NCI-H2227 (cell line): Measurements from ENCODE around the gene SNRNP70.
"Not testable (repeated sequence)": the region's sequence is repeated elsewhere in the genome, so short reads cannot be mapped to it uniquely, and the experiment has no call there.

ENCODE experiments used
- DNase-seq: peaks from one replicate; lab custom pipeline; 2025; ENCODE audit not compliant: unreplicated experiment; lab: John Stamatoyannopoulos, UW

The SNRNP70 gene

GRCh38 chr19:49118565-49119410 is 33.5 kb downstream of the SNRNP70 start, which contains the start of gene C19orf73:
Gene C19orf73, minus strand, starts transcription at chr19:49119143. Its CDS starts 121 bp downstream, at chr19:49119022.
- DNase-seq = peak; percentile 93

DNA sequence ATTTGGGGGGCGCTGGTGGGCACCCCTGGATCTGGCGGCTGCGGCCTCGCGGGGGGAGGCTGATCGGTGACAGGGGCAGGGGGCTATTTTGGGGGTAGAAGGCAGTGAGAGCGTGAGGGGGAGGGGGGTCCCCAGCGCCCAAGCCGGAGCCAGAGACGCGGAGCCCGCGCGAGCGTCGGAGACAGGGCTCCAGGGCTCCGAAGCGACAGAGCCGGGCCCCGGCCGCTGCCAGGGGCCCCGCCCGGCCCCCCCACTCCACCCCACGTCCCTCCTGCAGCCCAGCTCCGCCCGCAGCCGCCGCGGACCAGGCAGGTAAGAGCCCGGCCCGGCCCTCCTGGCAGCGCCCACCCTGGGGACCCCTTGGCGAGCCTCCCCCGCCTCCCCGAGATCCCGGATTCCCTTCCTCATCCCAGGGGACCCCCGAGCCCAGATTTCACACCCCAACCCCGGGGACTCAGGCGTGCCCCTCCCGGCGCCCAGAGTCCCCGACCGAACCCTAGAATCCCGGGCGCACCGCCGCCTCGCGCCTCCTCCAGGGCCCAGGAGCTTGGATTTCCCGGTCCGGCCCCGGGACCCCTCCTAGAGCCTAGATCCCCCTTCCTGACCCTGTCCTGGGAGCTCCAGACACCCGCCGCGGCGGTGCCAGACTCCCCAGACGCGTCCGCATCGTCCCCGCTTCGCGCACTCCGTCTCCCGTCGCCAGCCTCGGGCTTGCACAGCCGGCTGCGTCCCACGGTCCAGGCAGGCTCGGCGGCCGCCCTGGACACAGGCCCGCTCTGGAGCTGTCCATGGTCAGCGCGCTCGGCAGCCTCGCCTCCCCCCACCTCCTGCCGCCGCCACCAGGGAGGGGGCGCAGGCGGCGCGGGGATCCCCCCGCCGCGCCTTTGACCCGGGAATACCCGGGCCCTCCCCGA is 34.4 kb downstream of the SNRNP70 start, which contains the start of gene PPFIA3:
TSS of gene PPFIA3 (plus strand) at position 134 of the 914 bp plus-strand sequence. CDS start 8,330 bp downstream, outside the sequence.
- DNase-seq = peak; percentile 53

- DNase-seq = no peak
These were observed 35.1 kb downstream of the SNRNP70 start for GRCh38 chr19:49120325-49120683.

DNA sequence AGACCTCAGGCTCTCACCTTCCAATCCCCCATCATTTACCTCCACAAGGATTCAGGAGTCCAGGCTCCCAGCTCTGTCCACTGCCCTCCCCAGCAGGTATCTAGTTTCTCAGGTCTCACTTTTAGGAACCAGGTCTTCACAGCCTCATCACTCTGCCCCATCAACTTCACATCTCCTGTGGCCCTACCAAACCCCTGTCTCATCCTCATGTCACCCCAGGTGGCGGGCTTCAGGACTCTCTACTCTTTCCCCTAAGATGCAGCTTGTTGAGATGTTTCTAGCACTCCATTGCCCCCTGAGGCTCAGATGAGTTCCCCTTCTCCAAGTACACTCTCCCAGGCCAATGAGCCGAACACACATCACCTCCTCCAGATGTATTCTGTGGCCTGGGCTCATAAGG is 35.6 kb downstream of the SNRNP70 start:
- DNase-seq = no peak

GRCh38 chr19:49121841-49122240 is 36.6 kb downstream of the SNRNP70 start:
- DNase-seq = not testable (repeated sequence)

DNA sequence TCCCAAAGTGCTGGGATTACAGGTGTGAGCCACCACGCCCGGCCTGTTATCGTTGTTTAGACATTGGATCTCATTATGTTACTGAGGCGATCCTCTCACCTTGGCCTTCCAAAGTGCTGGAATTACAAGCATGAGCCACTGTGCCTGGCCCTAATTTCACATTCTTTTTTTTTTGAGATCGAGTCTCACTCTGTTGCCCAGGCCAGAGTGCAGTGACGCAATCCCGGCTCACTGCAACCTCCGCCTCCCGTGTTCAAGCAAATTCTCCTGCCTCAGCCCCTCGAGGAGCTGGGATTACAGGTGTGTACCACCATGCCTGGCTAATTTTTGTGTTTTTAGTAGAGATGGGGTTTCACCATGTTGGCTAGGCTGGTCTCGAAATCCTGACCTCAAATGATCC is 38.0 kb downstream of the SNRNP70 start:
- DNase-seq = not testable (repeated sequence)

DNA sequence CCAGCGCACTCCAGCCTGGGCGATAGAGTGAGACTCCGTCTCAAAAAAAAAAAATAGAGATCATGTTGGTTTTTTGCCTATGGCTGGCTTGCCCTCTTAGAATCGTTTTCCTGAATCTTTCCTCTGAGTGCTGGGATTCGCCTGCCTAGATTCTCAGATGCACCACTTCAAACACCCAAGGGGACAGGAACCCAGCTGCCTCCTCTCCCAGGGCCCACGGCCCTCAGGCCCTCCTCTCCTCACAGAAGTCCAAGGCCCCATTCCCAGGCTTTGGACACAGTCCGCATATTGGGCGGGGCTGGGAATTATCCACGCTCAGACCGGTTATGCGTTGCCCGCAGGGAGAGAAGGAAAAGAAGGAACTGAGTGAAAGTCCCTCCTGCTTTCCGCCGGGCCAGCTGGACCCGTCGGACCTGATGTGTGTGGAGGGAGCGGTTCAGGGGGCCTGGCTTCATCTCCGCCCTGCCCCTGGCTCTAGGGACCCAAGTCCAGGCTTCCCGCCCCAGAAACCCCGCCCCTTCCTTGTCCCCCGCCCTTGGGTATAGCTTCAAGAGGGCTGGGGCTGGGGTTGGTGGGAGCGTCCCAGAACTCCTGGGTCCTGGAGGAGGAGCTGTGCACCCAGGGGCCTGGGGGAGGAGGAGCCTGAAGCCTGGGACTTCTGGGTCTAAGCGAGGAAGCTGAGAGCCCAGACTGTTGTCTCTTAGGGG is 39.9 kb downstream of the SNRNP70 start:
- peak; percentile 49 for DNase-seq

GRCh38 chr19:49126575-49126974 is 41.3 kb downstream of the SNRNP70 start:
- no peak for DNase-seq

- DNase-seq = not testable (repeated sequence)
These were observed 42.0 kb downstream of the SNRNP70 start for GRCh38 chr19:49127225-49127624.

GRCh38 chr19:49127674-49128544 is 42.7 kb downstream of the SNRNP70 start:
- DNase-seq = peak; percentile 94

DNA sequence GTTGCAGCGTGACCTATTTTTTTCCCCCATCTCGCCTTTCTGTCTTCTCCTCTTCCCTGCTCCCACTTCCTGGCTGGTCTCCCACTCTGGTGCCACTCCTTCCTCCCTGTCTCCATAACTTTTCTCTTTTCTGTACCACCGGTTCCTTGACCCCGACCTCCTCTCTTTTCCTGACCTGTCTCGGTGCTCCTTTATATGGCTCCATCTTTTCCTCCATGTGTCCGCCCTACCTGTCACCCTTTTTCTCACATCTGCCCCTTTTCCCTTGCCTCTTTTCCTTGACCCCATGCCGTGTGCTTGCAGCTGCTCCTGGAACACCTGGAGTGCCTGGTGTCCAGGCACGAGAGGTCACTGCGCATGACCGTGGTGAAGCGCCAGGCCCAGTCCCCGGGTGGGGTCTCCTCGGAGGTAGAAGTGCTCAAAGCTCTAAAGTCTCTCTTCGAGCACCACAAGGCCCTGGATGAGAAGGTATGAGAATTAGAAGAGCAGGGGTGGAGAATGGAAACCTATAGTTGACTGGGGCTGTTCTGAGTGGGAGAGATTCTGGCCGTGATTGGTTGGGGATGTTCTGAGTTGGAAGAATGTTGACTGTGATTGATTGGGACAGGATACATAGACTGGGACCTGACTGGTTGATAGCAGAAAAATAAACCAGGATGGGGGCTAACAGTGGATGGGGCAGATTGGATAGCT is 43.4 kb downstream of the SNRNP70 start:
- DNase-seq = no peak

DNA sequence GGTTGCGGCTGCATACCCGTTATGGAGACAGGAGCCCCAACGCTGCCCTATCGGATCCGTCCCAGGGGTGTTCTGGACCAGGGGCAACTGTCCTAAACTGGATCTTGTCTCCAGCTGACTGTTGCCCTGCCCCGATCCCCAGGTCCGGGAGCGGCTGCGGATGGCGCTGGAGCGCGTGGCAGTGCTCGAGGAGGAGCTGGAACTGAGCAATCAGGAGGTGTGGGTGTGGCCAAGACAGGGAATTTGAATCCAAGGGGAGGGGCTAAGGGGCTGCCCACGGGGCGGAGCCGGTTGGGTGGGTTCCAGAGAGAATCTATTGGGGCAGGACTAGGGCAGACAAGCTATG is 44.0 kb downstream of the SNRNP70 start:
- peak; percentile 13 for DNase-seq

DNA sequence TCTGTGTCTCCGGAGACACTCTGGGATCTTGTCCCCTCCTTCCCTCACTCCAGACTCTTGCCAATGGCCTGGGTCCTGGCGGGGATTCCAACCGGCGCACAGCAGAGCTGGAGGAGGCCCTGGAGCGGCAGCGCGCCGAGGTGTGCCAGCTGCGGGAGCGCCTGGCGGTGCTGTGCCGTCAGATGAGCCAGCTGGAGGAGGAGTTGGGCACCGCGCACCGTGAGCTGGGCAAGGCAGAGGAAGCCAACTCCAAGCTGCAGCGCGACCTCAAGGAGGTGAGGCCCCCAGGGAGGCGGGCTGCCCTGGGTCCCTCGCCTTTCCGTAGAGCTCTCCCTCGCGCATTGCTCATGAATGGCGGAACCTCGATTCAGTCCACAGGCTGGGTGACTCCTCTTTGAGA is 45.1 kb downstream of the SNRNP70 start:
- no peak for DNase-seq

GRCh38 chr19:49132974-49133609 is 47.8 kb downstream of the SNRNP70 start:
- no peak for DNase-seq

DNA sequence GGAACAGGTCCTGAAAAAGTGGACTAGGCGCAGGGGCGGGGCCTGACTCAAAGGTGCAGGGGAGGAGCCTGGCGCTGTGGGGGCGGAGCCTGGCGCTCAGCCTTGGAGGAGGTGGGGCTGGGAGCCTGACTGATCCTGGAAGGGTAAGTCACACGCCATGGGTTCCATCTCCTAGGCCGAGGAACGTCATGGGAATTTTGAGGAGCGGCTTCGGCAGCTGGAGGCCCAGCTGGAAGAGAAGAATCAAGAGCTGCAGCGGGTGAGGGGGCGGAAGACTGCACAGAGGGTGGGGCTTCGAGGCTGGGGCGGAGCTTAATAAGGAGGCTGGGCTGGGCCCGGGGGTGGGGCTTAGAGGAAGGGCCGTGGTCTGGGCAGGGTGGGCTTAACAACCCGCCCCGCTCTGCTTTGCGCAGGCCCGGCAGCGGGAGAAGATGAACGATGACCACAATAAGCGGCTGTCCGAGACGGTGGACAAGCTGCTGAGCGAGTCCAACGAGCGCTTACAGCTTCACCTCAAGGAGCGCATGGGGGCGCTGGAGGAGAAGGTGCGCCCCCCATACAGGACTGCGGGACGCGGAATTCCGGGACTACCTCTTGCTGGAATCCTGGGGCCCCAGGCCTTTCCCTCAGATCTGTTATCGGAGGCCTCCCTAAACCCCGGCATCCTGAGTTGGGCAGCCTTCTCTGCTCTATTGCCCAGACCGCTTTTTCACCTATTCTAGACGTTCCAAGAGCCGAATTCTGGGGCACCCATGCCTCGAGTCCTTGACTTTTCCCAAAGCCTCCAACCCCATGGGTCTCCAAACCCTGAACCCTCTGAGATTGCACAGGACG is 48.6 kb downstream of the SNRNP70 start:
- DNase-seq = no peak

GRCh38 chr19:49135686-49136085 is 50.4 kb downstream of the SNRNP70 start:
- no peak for DNase-seq

DNA sequence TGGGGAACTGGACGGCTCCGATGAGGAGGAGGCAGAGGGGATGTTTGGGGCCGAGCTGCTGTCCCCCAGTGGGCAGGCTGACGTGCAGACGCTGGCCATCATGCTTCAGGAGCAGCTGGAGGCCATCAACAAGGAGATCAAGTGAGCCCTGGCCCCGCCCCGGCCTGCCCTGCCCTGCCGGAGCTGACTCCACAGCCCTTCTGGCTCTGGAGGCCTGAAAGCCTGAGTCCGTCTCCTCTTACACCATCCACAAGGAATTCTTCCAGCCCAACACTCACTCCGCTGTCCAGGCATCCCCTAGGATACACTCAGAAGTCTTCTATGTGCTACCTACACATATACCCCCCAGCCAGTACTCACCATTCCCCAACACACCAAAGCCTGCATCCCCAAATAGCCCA is 51.5 kb downstream of the SNRNP70 start:
- DNase-seq = no peak

DNA sequence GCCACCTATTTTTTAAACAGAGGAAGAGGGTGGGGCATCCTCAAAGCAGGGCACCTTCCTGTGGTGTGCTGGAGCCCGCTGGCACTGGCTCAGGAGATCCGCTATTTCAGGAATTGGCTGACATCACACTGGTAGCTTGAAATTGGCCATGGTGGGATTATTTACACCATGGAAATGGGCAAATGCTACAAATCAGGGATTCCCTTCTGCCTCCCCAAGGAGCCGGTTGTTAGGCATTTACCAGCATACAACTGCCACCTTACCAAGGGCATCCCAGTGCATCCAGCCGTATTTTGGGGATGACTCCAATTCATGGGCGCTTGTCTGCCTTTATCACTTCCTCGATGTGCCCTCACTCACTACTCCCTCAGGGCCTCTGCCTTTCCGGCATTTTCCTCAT is 55.7 kb downstream of the SNRNP70 start:
- no peak for DNase-seq
